CD4-positive, CD25-positive, alpha-beta regulatory T cell (primary cell): ENCODE results near the gene KLF1. TPM values are rescaled to one million over a fixed set of nuclear protein-coding genes. Genes with fewer than 3 reads are reported as not detected.
"Not testable (repeated sequence)": the region's sequence is repeated elsewhere in the genome, so short reads cannot be mapped to it uniquely, and the experiment has no call there.

Experiments used
- ATAC-seq, 2 donors: fragments of 150-1000 bp; cut with Tn5 transposase; one replicate each; pipeline ENCODE4 v1.10.0; 2021; ENCODE audit warnings: low read depth in 2 of 2, moderate number of reproducible peaks in 2 of 2, moderate library complexity in 1 of 2
- DNase-seq, 3 donors: peaks; one replicate each; pipeline versions ENCODE4 v3.0.0 to v3.0.0-alpha.2; 2012 to 2022; ENCODE audit warnings: mixed read lengths in 1 of 3
- H3K27ac ChIP-seq: one replicate; pipeline ENCODE4 v1.7.0; 2013; ENCODE audit warnings: mild to moderate bottlenecking, low read length; ENCODE audit not compliant: insufficient read depth, poor library complexity, severe bottlenecking
- H3K27me3 ChIP-seq: one replicate; pipeline ENCODE4 v1.7.0; 2013; ENCODE audit warnings: low read length; ENCODE audit not compliant: control insufficient read depth, insufficient read depth
- H3K36me3 ChIP-seq: one replicate; pipeline ENCODE4 v1.7.0; 2013; ENCODE audit warnings: mild to moderate bottlenecking, low read length, moderate library complexity; ENCODE audit not compliant: control insufficient read depth, insufficient read depth
- H3K4me1 ChIP-seq: 2 replicates; pipeline ENCODE4 v1.7.0; 2013; ENCODE audit warnings: mild to moderate bottlenecking, low read length; ENCODE audit not compliant: insufficient read depth, control insufficient read depth, poor library complexity, severe bottlenecking
- H3K4me3 ChIP-seq: one replicate; pipeline ENCODE4 v1.7.0; 2013; ENCODE audit warnings: low read depth, mild to moderate bottlenecking, low read length, moderate library complexity
- H3K9me3 ChIP-seq, 2 experiments: 1 replicate in 1 of 2; 2 replicates in 1 of 2; pipeline ENCODE4 v1.7.0; 2013; ENCODE audit warnings: low read length in 2 of 2, mild to moderate bottlenecking in 1 of 2, moderate library complexity in 1 of 2; ENCODE audit not compliant: control insufficient read depth in 2 of 2
- H3K27ac Mint-ChIP-seq, 3 donors: one replicate each; pipeline ENCODE4 v1.8.0; 2020 to 2022; ENCODE audit warnings: mild to moderate bottlenecking in 3 of 3, mixed read lengths in 3 of 3, moderate library complexity in 2 of 3
- H3K27me3 Mint-ChIP-seq: one replicate; pipeline ENCODE4 v1.8.0; 2022; ENCODE audit warnings: mild to moderate bottlenecking, mixed read lengths
- H3K36me3 Mint-ChIP-seq: one replicate; pipeline ENCODE4 v1.8.0; 2020; ENCODE audit warnings: mixed read lengths
- H3K4me1 Mint-ChIP-seq, 4 donors: one replicate each; pipeline ENCODE4 v1.8.0; 2020 to 2022; ENCODE audit warnings: mixed read lengths in 4 of 4, mild to moderate bottlenecking in 1 of 4
- H3K4me3 Mint-ChIP-seq, 4 donors: one replicate each; pipeline ENCODE4 v1.8.0; 2020 to 2022; ENCODE audit warnings: mild to moderate bottlenecking in 4 of 4, mixed read lengths in 4 of 4, moderate library complexity in 3 of 4
- H3K9me3 Mint-ChIP-seq, 7 donors: one replicate each; pipeline ENCODE4 v1.8.0; 2020 to 2022; ENCODE audit warnings: mixed read lengths in 7 of 7, mild to moderate bottlenecking in 3 of 7, moderate library complexity in 2 of 7
- polyA plus RNA-seq, 4 donors: library from polyadenylated mRNA; unstranded; fragments of 300-500 nt; fragmentation: Illumina TruSeq; gene quantifications; one replicate each; pipeline ENCODE4 v1.2.3, GENCODE V29; 2021
- total RNA-seq: library from RNA; stranded (reverse); gene quantifications from one replicate; pipeline ENCODE4 v1.2.3, GENCODE V29; 2022

KLF1 gene
- total and polyA plus RNA-seq, 5 donors from 2014 or later, result 0.23 TPM; not detected in 4

- peak overlapping the region; percentile 77 for H3K27ac ChIP-seq
- not testable (repeated sequence) for ATAC-seq, H3K27me3 Mint-ChIP-seq
Measured at GRCh38 chr19:12890299-12890786, 3.3 kb upstream of the KLF1 start.

DNA sequence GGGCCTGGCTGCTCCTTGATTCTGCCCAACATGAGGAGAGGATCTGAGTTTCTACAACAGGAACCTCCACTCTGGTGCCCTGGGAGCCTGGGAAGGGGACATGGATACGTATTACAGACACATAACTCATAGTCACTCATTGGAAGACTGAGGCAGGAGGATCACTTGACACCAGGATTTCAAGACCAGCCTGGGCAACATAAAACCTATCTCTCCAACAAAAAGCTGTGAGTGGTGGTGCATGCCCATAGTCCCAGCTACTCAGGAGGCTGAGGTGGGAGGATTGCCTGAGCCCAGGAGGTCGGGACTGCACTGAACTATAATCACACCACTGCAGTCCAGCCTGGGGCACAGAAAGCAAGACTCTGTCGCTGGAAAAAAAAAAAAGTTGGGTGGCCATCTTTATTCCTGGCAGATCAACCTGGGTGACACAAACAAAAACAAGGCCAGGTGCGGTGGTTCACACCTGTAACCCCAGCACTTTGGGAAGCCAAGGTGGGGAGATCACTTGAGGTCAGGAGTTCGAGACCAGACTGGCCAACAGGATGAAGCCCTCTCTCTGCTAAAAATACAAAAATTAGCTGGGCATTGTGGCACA, 1.1 kb upstream of the KLF1 start:
- no peak overlapping the region for H3K27ac Mint-ChIP-seq
- no peak for ATAC-seq
- H3K4me3 ChIP-seq, result no peak overlapping the region
- H3K4me1 ChIP-seq, result peaks cover 39% of the 10 kb centered on the region
- H3K27me3 ChIP-seq, result no peaks in the 10 kb centered on the region
- no peak for DNase-seq
- no peaks in the 10 kb centered on the region for H3K36me3 ChIP-seq
- peaks cover 4% of the 10 kb centered on the region for H3K27me3 Mint-ChIP-seq
- H3K36me3 Mint-ChIP-seq, result peaks cover 4% of the 10 kb centered on the region
- peaks cover 8 to 38% (median 21%) of the 10 kb centered on the region in 4 donors for H3K4me1 Mint-ChIP-seq
- H3K27ac ChIP-seq, result no peak overlapping the region
- H3K9me3 Mint-ChIP-seq, result peaks cover 0 to 3% (median 0%) of the 10 kb centered on the region in 7 donors
- H3K9me3 ChIP-seq, result peaks cover 0 to 6% of the 10 kb centered on the region in 2 experiments
- H3K4me3 Mint-ChIP-seq, result peak overlapping the region in 1 of 4 donors; percentile 59

More at GRCh38 chr19:12890299-12890786, 3.3 kb upstream of the KLF1 start:
- not testable (repeated sequence) for DNase-seq, H3K27me3 ChIP-seq, H3K9me3 Mint-ChIP-seq, H3K9me3 ChIP-seq
- Histone ChIP-seq H3K4me3 (peak overlapping the region; percentile 56), H3K36me3 (peaks cover 14% of the 10 kb centered on the region), H3K4me1 (peaks cover 28% of the 10 kb centered on the region)
- Mint-ChIP-seq H3K36me3 (peaks cover 19% of the 10 kb centered on the region), H3K4me1 (peaks cover 8 to 32% (median 21%) of the 10 kb centered on the region in 4 donors), H3K27ac (peak overlapping the region; percentile 96 to 99 (median 99)), H3K4me3 (peak overlapping the region; percentile 89 to 100 (median 98))

DNA sequence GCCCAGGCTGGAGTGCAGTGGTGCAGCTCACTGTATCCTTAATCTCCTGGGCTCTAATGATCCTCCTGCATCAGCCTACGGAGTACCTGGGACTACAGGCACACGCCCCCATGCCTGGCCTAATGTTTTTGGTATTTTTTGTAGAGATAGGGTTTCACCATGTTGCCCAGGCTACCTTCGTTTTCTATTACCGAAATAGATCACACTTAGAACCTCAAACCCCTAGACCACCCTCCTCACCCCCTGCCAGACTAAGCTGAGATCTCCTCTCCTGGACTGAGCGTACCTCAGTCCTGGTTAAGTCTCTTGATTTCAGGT, 391 bp downstream of the KLF1 start:
- Mint-ChIP-seq H3K27ac (no peak overlapping the region), H3K4me3 (peak overlapping the region; percentile 38 to 77 (median 70)), H3K9me3 (peaks cover 0 to 3% (median 0%) of the 10 kb centered on the region in 7 donors), H3K36me3 (peaks cover 4% of the 10 kb centered on the region), H3K27me3 (peaks cover 4% of the 10 kb centered on the region), H3K4me1 (peaks cover 8 to 36% (median 19%) of the 10 kb centered on the region in 4 donors)
- Histone ChIP-seq H3K4me1 (peaks cover 32% of the 10 kb centered on the region), H3K9me3 (peaks cover 0 to 6% of the 10 kb centered on the region in 2 experiments), H3K4me3 (no peak overlapping the region), H3K27ac (no peak overlapping the region), H3K27me3 (no peaks in the 10 kb centered on the region), H3K36me3 (no peaks in the 10 kb centered on the region)
- no peak for ATAC-seq
- no peak for DNase-seq

- ATAC-seq, result peak in 1 of 2 donors; percentile 0
- DNase-seq, result no peak
- peaks cover 5 to 33% (median 16%) of the 10 kb centered on the region in 4 donors for H3K4me1 Mint-ChIP-seq
- H3K27me3 Mint-ChIP-seq, result peaks cover 4% of the 10 kb centered on the region
- Histone ChIP-seq H3K27ac (peak overlapping the region; percentile 33), H3K9me3 (peaks cover 0 to 6% of the 10 kb centered on the region in 2 experiments), H3K4me1 (peaks cover 27% of the 10 kb centered on the region), H3K27me3 (no peaks in the 10 kb centered on the region), H3K36me3 (no peaks in the 10 kb centered on the region), H3K4me3 (no peak overlapping the region)
- peaks cover 1% of the 10 kb centered on the region for H3K36me3 Mint-ChIP-seq
- no peak overlapping the region for H3K27ac Mint-ChIP-seq
- H3K4me3 Mint-ChIP-seq, result peak overlapping the region in 3 of 4 donors; percentile 38 to 77 (median 70)
- peaks cover 0 to 3% (median 0%) of the 10 kb centered on the region in 7 donors for H3K9me3 Mint-ChIP-seq
Measured at GRCh38 chr19:12885749-12886650, 1.0 kb downstream of the KLF1 start.

DNA sequence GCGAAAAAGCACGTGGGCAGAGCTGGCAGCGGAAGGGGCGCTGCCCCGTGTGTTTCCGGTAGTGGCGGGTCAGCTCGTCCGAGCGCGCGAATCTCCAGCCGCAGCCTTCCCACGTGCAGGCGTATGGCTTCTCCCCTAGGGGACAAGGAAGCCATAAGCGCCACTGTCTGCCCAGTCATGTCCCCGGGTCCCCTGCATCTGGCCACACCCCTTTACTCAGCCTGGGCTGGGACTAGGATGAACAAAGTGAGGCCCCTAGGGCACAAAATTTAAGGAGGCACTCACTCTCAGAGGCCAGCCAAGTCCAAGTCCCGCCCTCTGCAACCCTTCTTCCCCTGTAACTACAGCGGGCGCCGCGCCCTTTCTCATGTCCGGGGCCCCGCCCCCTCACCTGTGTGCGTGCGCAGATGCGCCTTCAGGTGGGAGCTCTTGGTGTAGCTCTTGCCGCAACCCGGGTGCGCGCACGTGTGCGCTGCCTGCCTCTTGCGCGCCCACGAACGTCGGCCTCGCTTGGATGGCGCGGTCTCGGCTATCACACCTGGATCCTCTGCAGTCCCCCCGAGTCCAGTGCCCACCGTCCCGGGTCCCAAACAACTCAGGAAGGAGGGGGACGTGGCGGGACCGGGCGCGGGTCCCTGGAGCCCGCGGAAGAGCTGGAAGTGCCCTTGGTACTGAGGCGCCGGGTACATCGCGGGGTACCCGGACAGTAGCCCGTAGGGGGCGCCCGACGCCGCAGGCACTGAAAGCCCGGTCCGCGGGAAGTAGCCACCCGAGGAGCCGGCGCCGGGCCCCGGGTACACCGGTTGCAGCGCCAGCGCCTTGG, 1.9 kb downstream of the KLF1 start:
- peak; percentile 76 to 96 (median 88) for DNase-seq
- Mint-ChIP-seq H3K27me3 (no peaks in the 10 kb centered on the region), H3K36me3 (no peaks in the 10 kb centered on the region), H3K27ac (peak overlapping the region in 2 of 3 donors; percentile 81 to 85), H3K4me1 (peaks cover 0 to 33% (median 11%) of the 10 kb centered on the region in 4 donors), H3K9me3 (peaks cover 0 to 3% (median 0%) of the 10 kb centered on the region in 7 donors), H3K4me3 (peak overlapping the region; percentile 87 to 96 (median 94))
- H3K4me3 ChIP-seq, result peak overlapping the region; percentile 13
- no peaks in the 10 kb centered on the region for H3K36me3 ChIP-seq
- H3K27me3 ChIP-seq, result no peaks in the 10 kb centered on the region
- H3K9me3 ChIP-seq, result peaks cover 0 to 6% of the 10 kb centered on the region in 2 experiments
- H3K27ac ChIP-seq, result peak overlapping the region; percentile 33
- peaks cover 30% of the 10 kb centered on the region for H3K4me1 ChIP-seq
- ATAC-seq, result peak; percentile 60 to 73

DNA sequence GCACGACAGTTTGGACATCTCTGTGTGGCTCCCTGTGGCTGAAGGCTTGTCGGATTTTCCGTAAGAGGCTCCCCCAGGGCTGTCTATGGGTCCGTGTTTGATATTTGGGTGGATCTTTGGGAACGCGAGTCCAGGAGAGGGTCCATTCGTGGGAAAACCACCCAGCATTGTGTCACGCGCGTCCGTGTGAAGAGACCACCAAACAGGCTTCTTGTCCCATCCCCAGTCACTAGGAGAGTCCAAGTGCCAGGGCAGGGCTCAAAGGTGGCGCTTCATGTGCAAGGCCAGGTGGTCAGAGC, 2.4 kb downstream of the KLF1 start:
- peaks cover 0 to 36% (median 13%) of the 10 kb centered on the region in 4 donors for H3K4me1 Mint-ChIP-seq
- H3K9me3 Mint-ChIP-seq, result peaks cover 0 to 3% (median 0%) of the 10 kb centered on the region in 7 donors
- no peaks in the 10 kb centered on the region for H3K27me3 Mint-ChIP-seq
- Histone ChIP-seq H3K27ac (no peak overlapping the region), H3K4me3 (no peak overlapping the region), H3K27me3 (no peaks in the 10 kb centered on the region), H3K36me3 (no peaks in the 10 kb centered on the region), H3K4me1 (peaks cover 34% of the 10 kb centered on the region), H3K9me3 (peaks cover 0 to 6% of the 10 kb centered on the region in 2 experiments)
- H3K4me3 Mint-ChIP-seq, result peak overlapping the region in 3 of 4 donors; percentile 87 to 96 (median 91)
- DNase-seq (no peak), ATAC-seq (no peak)
- peak overlapping the region in 1 of 3 donors; percentile 85 for H3K27ac Mint-ChIP-seq
- no peaks in the 10 kb centered on the region for H3K36me3 Mint-ChIP-seq

DNA sequence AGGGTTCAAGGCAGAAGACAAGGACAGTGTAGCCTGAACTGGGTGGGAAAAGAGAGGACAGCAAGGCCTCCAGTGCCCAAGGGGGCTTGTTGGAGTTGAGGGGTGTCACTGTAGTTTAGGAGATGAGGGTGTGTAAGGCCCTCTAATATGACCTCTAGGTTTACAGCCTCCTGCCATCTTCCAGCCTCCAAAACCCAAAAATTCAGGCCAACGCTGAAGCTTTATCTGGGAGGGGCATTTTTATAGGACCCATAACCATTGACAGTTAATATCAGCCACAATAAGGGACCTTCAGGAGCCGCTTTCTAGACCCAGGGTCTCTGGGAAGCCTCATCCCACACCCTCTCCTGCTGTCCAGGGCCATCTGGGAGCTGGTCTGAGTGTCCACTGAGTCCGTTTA, 2.8 kb downstream of the KLF1 start:
- peaks cover 0 to 3% (median 0%) of the 10 kb centered on the region in 7 donors for H3K9me3 Mint-ChIP-seq
- Histone ChIP-seq H3K4me1 (peaks cover 34% of the 10 kb centered on the region), H3K4me3 (no peak overlapping the region), H3K36me3 (no peaks in the 10 kb centered on the region), H3K9me3 (peaks cover 0 to 6% of the 10 kb centered on the region in 2 experiments), H3K27ac (no peak overlapping the region), H3K27me3 (no peaks in the 10 kb centered on the region)
- ATAC-seq (no peak), DNase-seq (no peak)
- no peaks in the 10 kb centered on the region for H3K36me3 Mint-ChIP-seq
- H3K27me3 Mint-ChIP-seq, result no peaks in the 10 kb centered on the region
- peak overlapping the region in 1 of 3 donors; percentile 31 for H3K27ac Mint-ChIP-seq
- peak overlapping the region in 3 of 4 donors; percentile 41 to 94 (median 66) for H3K4me3 Mint-ChIP-seq
- H3K4me1 Mint-ChIP-seq, result peaks cover 0 to 39% (median 12%) of the 10 kb centered on the region in 4 donors
